ENCODE measurements around the gene NUDT14. TPM values are rescaled to one million over a fixed set of nuclear protein-coding genes. Genes with fewer than 3 reads are reported as not detected.

NUDT14 gene
- total RNA-seq, 1 experiment from 2014 or later, result 37.0 TPM

- CTCF ChIA-PET, result no interaction called here
- H3K4me2 ChIP-seq, result no peak overlapping the region
Measured at GRCh38 chr14:105215602-105216001, 34.5 kb upstream of the NUDT14 start.

GRCh38 chr14:105214324-105214915, 33.3 kb upstream of the NUDT14 start:
- no peak overlapping the region for H3K27ac ChIP-seq
- H3K4me1 ChIP-seq (replicated peaks; ENCODE audit: insufficient read depth), result no peaks in the 10 kb centered on the region
- POLR2A ChIA-PET (ENCODE audit: unreplicated experiment), result no interaction called here
- no peaks in the 10 kb centered on the region; the same call in 1 of the 2 replicates for H4K20me1 ChIP-seq (ENCODE audit: insufficient read depth)
- no peak overlapping the region for H3K4me3 ChIP-seq
- DNase-seq, result no peak
- H3K36me3 ChIP-seq (ENCODE audit: low read depth), result no peaks in the 10 kb centered on the region
- CTCF ChIA-PET, result no interaction called here
- no peaks in the 10 kb centered on the region for H3K79me2 ChIP-seq (ENCODE audit: low read depth)
- no peaks in the 10 kb centered on the region for H3K9me3 ChIP-seq (ENCODE audit: insufficient read depth, low read depth)
- intact Hi-C loops (cut with micrococcal nuclease; ENCODE audit: unreplicated experiment), result no loop called here
- H3K27me3 ChIP-seq (ENCODE audit: insufficient read depth, low read depth), result no peaks in the 10 kb centered on the region
- no peak overlapping the region for H3K4me2 ChIP-seq
- no TSS peak for BruUV-seq (replicated peaks)
- H3F3A ChIP-seq (ENCODE audit: insufficient read depth, low read depth), result no peaks in the 10 kb centered on the region
- no peak overlapping the region for H2AFZ ChIP-seq
- H3K9me2 ChIP-seq (ENCODE audit: insufficient read depth), result no peaks in the 10 kb centered on the region
- TF ChIP-seq EZH2 (IDR thresholded peaks at IDR 0.05; ENCODE audit: low read depth) (no peak), CTCF (conservative IDR thresholded peaks at IDR 0.05) (no peak)

More at GRCh38 chr14:105215602-105216001, 34.5 kb upstream of the NUDT14 start:
- POLR2A ChIA-PET (ENCODE audit: unreplicated experiment), result no interaction called here
- Histone ChIP-seq H3K4me3 (no peak overlapping the region), H3K79me2 (ENCODE audit: low read depth) (no peaks in the 10 kb centered on the region), H3K4me1 (replicated peaks; ENCODE audit: insufficient read depth) (no peaks in the 10 kb centered on the region), H3K27ac (no peak overlapping the region), H3F3A (ENCODE audit: insufficient read depth, low read depth) (no peaks in the 10 kb centered on the region), H3K9me2 (ENCODE audit: insufficient read depth) (no peaks in the 10 kb centered on the region), H3K36me3 (ENCODE audit: low read depth) (no peaks in the 10 kb centered on the region), H3K9me3 (ENCODE audit: insufficient read depth, low read depth) (no peaks in the 10 kb centered on the region), H3K27me3 (ENCODE audit: insufficient read depth, low read depth) (no peaks in the 10 kb centered on the region), H4K20me1 (ENCODE audit: insufficient read depth) (no peaks in the 10 kb centered on the region; the same call in 1 of the 2 replicates), H2AFZ (no peak overlapping the region)
- intact Hi-C loops (cut with micrococcal nuclease; ENCODE audit: unreplicated experiment), result no loop called here
- BruUV-seq (replicated peaks), result no TSS peak
- TF ChIP-seq EZH2 (IDR thresholded peaks at IDR 0.05; ENCODE audit: low read depth) (no peak), CTCF (conservative IDR thresholded peaks at IDR 0.05) (no peak)
- no peak for DNase-seq

GRCh38 chr14:105213361-105213760, 32.2 kb upstream of the NUDT14 start:
- no peaks in the 10 kb centered on the region for H3K36me3 ChIP-seq (ENCODE audit: low read depth)
- BruUV-seq (replicated peaks), result no TSS peak

More at GRCh38 chr14:105213361-105213760, 32.2 kb upstream of the NUDT14 start:
- POLR2A ChIA-PET (ENCODE audit: unreplicated experiment), result no interaction called here
- no peak overlapping the region for H3K4me3 ChIP-seq
- H3K9me3 ChIP-seq (ENCODE audit: insufficient read depth, low read depth), result no peaks in the 10 kb centered on the region
- H2AFZ ChIP-seq, result no peak overlapping the region
- H3K4me1 ChIP-seq (replicated peaks; ENCODE audit: insufficient read depth), result no peaks in the 10 kb centered on the region
- no peak overlapping the region for H3K27ac ChIP-seq
- H3K9me2 ChIP-seq (ENCODE audit: insufficient read depth), result no peaks in the 10 kb centered on the region
- no peak overlapping the region for H3K4me2 ChIP-seq
- intact Hi-C loops (cut with micrococcal nuclease; ENCODE audit: unreplicated experiment), result no loop called here
- no peaks in the 10 kb centered on the region; the same call in 1 of the 2 replicates for H4K20me1 ChIP-seq (ENCODE audit: insufficient read depth)
- no peaks in the 10 kb centered on the region for H3K27me3 ChIP-seq (ENCODE audit: insufficient read depth, low read depth)
- TF ChIP-seq EZH2 (IDR thresholded peaks at IDR 0.05; ENCODE audit: low read depth), result no peak
- TF ChIP-seq CTCF (conservative IDR thresholded peaks at IDR 0.05), result no peak
- H3K79me2 ChIP-seq (ENCODE audit: low read depth), result no peaks in the 10 kb centered on the region
- no peak for DNase-seq
- CTCF ChIA-PET, result no interaction called here
- no peaks in the 10 kb centered on the region for H3F3A ChIP-seq (ENCODE audit: insufficient read depth, low read depth)
